HG03469 (cell line): ENCODE results near the gene PLXDC1.
"Not testable (repeated sequence)": the region's sequence is repeated elsewhere in the genome, so short reads cannot be mapped to it uniquely, and the experiment has no call there.

Source experiments
- ATAC-seq: cut with Tn5 transposase; IDR thresholded peaks from one replicate; pipeline ENCODE4 v1.9.1; 2021; ENCODE audit warnings: mild to moderate bottlenecking, moderate library complexity, moderate number of reproducible peaks; ENCODE audit not compliant: unreplicated experiment

PLXDC1 gene

DNA sequence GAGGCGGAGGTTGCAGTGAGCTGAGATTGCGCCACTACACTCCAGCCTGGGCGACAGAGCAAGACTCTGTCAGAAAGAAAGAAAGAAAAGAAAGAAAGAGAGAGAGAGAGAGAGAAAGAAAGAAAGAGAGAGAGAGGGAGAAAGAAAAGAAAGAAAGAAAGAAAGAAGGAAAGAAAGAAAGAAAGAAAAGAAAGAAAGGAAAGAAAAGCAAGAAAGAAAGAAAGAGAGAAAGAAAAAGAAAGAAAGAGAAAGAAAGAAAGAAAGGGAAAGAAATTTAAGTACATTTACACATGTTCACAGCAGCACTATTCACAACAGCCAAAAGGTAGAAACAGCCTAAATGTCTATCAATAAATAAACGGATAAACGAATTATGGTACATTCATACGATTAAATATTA lies 21.9 kb downstream of the PLXDC1 start:
- not testable (repeated sequence) for ATAC-seq

DNA sequence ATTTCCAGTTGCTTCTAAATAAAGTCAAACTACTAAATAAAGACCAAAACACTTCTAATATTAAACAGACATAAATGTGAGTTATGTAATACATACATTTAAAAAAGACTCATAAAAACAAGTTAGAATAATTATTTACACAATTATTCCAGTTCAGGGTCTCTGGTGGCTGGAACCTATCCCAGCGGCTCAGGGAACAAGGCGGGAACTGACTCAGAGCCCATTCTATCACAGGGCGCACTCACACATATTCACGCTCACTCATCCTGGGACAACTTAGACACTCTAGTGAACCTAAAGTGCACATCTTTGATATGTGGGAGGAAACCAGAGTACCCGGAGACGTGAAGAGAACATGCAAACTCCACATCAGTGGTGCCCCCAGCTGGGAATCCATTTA lies 25.0 kb downstream of the PLXDC1 start:
- ATAC-seq: no peak

DNA sequence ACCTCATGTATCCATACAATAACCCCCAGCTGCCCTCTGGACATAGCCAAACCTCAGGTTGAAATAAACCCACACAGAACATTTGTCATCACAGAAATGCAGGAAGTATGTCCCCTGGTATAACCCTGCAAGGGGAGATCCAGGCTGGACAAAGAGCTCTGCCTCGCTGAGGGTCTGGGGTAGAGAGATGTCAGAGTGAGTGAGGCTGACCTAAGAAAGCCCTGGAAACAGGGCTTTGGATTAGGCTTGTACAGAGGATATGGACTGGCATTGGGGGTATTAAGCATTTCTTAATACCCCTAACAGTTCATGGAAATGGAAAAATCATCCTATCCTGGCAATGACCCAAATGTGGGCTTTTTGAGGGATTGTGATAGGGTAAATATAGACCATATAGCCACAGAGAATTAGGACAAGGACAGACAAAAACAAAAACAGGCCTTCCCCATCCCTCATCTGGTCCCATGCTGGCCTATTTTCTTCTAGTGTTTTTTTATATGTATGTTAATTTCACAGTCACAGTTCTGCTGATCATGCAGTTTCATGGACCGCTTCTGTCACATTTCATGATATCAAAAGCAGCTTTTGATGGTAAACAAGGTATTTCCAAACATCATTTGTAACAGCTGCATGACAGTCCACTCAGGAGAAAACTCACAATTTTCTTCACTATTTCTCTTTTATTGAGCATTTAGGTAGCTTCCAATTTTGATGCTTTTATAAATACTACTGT lies 26.1 kb downstream of the PLXDC1 start:
- ATAC-seq: no peak

DNA sequence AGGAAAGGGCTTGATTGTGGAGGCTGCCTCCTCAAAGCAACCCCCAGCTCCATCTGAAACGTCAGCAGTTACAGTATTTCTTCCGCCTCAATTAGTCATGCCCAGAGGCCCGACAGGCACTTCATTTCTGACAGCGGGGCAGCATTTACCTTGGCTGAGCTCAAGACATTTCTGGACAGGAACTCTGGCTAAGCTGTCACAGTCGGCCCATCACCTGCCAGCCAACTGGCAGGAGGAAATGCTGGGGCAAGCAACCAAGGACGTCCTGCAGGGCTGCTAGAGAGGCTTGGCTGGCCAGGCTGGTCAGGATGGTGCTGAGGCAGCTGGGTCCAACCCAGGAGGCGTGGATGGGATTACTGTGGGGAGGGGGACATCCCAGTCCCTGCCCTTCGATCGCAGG lies 27.8 kb downstream of the PLXDC1 start:
- no peak for ATAC-seq

DNA sequence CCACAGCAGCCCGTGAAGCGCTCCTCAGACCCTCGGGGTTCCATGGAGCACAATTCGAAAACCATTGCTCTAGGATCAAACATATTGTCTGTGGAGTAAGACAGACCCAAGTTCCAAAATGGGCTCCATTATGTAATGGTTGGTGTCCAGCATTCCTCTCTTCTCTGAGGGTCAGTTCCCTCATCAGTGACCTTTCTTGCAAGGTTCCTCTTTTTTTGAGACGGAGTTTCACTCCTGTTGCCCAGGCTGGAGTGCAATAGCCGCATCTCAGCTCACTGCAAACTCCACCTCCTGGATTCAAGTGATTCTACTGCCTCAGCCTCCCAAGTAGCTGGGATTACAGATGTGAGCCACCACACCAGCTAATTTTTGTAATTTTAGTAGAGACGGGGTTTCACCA lies 28.4 kb downstream of the PLXDC1 start:
- ATAC-seq: no peak

DNA sequence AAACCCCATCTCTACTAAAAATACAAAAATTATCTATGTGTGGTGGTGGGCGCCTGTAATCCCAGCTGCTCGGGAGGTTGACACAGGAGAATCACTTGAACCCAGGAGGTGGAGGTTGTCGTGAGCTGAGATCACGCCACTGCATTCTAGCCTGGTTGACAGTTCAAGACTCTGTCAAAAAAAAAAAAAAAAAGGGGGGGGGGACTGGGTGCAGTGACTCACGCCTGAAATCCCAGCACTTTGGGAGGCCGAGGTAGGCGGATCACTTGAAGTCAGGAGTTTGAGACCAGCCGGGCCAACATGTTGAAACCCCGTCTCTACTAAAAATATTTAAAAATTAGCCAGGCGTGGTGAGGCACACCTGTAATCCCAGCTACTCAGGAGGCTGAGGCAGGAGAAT lies 29.5 kb downstream of the PLXDC1 start:
- not testable (repeated sequence) for ATAC-seq

DNA sequence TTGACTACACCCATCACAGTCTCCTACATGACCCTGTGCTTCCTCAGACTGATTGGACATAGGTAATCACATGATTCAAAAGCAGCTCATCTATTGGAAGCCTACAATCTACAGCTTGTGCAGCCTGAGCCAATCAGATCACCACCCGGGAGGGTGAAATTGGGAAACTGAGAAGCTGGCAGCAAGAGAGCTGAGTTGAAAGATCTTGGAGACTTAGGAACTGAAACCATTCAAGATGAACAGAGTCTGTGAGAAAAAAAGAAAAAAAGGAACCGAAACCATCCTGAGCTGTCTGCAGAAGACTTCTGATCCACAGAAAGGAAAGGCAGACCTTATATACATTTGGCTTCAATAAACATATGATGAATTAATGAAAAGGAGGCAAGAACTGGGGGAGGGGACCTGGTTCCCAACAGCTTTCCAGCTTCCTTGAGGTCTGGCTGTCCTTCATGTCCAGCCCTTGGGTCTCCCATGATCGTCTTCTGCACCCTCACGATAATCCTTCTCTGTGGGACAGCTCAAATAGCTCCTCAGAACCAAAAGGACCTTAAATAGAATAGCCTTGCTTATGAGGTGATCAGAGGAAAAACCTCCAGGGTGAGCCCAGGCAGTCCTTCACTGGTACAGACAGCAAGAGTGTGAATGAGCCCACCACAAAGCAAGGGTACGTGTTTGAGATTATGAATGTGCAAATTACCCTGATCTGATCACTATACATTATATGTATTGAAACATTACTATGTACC lies 32.6 kb downstream of the PLXDC1 start:
- no peak for ATAC-seq

DNA sequence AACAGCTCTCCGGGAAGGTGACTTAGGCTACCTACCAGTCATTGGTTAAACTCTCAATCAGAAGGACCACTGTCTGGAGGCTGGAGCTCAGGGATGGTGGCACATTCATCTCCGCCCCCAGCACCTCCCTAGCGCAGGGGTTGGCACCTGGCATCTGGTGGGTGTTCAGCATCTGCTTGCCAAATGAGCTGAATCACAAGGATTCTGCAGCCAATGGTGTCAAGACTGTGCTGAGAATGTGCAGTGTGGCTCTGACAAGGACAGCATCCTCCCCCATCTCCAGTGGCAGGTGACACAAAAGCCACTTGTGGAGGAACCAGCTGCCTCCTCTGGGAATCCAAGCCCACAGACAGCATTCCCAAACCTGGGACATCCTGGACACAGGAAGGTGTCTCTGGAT lies 35.2 kb downstream of the PLXDC1 start:
- ATAC-seq: no peak

DNA sequence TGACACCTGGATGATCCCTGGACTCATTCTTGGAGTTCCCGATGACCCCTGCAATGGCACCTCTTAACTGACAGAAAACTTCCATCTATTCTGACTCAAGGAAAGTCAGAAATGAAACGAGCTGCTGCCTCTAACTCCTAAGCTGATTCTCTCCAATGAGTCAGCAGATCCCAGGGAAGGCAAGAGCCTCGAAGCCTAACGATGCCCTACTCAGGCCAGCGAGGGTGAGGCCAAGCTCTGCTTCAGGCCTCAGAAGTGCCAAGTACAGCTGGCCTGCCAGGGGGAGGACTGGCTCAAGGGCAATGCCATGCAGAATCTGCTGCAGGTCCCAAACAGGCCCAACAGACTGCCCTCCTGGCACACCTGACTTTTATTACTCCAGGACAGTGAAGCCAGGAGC lies 36.3 kb downstream of the PLXDC1 start:
- no peak for ATAC-seq

DNA sequence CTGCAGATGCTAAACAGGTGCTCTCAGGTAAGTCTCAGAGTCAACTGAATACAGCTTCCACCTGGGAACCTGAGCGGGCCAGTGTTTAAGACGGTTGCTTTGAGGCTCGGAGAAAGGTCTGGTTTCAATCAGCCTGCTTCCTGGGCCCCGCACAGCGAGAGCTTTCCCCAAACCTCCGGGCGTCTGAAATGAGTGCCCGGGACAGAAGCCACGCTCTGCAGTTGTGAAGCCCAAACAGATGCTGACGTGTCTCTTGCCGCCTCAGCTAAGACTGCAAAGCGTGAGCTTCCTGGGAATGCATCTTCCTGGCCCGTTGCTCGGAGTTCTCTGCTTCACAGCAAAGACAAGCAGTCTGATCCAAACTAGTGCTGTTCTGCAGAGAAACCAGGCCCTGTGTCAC lies 36.7 kb downstream of the PLXDC1 start:
- ATAC-seq: no peak

DNA sequence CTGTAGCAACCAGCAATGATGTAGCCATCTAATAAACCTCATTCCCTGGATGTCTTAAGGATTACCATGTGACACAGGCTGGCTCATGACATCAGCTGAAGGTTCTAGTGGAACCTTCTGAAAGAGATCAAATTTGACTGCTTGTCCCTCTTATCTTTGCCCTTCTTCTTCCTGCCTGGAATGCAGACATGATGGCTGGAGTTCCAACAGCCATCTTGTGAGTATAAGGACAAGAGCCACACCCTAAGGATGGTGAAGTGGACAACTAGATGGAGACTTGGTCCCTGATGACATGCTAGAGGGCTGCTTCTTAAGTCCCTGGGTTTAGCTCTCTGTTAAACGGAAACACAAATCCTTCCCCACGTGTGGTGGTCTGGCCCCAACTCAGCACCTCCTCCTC lies 37.6 kb downstream of the PLXDC1 start:
- no peak for ATAC-seq

DNA sequence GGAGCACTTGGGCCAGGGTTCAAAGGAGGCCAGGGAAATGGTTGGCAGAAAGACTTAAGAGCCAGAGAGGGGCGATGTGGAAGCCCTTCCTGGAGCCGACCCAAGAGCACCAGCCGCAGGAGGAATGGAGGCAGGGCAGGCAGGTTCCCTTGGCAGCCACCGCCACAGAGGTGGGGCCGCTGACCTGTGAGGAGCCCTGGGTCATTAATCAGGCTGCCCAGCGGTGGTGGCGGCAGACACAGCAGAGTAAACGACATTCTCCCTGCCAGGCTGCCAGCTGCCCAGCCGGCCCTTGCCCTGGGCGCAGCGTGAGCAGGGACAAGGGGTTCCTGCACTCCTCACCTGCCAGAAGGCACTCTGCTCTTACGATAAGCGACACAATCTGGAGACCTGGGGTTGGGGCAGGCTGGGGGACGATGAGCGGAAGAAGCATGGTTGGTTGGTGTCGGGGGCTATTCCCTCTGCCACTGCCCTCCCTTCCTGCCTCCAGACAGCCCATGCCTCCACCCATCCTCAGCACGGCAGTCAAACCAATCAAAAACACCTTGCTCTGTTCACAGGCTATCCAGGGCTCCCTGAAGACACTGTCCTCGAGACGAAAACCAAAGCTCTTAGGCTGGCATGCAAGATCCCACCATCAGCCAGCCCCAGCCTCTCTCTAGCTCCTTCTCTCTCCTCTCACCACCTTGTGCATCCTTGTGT lies 40.9 kb downstream of the PLXDC1 start:
- no peak for ATAC-seq

DNA sequence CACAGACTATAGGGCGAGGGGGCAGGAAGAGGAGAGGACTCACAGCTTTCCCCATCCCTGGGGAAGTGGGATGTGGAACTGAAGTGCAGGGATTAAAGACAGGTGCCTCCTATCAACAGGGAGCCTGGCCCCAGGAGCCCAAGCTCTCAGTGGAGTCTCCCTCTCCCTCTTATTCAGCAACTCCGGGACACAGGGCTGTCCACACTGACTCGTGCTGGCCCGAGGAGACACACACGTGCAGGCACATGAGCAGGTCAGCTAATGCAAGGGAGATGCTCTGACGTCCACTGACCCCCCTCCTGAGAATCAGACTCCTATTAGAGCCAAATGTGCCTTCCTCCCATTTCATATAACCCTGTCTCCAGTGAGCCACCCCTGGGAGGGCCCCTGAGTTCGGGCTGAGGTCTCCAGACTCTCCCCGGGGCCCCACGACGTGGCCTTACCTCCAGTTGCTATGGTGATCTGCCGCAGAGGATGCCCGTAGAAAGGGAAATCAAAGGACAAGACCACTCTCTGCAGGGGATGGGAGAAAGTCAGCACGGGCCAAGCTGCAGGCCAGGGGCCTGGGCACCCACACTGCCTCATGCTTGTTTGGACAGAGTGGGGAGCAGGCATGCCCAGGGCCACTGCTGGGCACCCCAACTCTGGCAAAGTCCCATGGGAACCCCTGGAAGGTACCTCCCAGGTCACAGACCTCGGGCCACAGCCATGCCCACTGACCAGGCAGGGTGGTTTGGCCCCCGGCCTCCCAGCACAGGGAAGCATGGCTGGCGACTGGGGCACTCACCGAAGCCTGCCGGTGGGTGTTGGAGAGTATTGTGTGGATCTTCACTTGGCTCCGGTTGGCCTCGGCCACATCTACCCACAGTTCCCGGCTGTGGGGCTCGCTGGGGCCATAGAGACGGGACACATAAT lies 42.7 kb downstream of the PLXDC1 start:
- no peak for ATAC-seq

DNA sequence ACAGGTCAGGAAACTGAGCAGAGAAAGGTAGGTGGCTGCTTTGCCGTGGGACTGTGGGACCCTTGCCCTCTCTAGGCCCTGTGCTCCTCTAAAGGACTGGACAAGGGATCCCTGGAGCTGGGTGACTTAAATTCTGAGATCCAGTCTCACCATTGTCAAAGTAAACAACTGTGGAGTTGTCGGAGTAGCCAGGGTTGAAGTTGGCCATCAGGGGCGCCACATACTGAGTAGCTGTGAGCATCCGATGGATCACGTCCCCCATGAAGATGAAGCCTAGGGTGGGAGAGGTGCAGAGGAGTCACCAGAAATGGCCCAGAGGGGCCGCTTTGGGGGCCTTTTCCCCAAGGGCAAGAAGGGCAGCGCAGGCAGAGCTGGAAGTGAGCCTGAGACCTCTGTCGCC lies 43.5 kb downstream of the PLXDC1 start:
- ATAC-seq: no peak

DNA sequence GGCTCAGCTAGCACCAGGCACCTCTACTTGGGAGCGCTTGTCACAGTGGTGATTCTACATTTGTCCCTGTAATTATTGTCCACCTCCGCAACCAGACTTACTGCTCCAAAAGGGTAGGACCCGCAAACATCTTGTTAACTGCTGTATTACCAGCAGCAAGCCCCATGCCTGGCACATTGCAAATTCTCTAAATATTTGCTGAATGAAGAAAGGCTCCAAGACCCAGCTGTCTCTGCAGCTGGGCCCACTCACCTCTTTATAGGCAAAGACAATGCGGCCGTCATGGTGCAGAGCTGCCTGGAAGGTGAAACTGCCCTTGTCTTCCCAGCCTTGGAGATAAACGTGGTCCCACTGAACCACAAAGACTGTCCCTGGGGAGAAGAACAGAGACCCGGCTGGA lies 44.3 kb downstream of the PLXDC1 start:
- ATAC-seq: no peak

DNA sequence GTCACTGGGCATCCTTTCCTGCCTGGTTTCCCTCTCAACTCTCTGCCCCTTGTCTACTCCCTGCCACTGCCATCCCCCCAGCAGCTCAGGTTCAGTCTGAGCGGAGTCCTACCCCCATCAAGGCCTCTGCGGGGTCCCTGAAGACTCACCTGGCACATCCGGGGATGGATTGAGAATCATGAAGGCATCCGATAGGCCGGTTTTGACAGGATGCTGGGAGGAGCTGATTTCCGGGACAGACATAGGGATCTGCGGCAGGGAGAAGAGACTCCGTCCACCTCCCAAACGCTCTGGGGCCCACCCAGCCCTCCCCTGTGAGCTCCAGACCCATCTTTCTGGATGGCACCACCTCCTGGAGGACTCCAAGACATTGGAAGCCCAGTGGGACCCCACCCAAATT lies 45.7 kb downstream of the PLXDC1 start:
- ATAC-seq: no peak

DNA sequence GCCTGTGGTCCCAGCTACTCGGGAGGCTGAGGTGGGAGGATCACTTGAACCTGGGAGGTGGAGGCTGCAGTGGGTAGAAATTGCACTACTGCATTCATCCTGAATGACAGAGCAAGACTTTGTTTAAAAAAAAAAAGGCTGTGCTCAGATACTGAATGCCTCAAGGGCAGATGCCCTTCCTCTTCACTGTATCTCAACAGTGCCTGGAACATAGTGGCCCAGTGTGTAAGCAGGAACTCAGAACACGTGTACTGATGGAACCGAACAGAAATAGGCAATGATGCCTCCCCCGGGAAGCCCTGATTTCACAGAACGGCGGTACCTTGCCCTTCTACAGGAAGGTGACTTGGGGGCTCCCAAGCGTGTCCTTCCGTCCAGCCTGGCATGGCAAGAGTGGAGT lies 46.8 kb downstream of the PLXDC1 start:
- no peak for ATAC-seq

DNA sequence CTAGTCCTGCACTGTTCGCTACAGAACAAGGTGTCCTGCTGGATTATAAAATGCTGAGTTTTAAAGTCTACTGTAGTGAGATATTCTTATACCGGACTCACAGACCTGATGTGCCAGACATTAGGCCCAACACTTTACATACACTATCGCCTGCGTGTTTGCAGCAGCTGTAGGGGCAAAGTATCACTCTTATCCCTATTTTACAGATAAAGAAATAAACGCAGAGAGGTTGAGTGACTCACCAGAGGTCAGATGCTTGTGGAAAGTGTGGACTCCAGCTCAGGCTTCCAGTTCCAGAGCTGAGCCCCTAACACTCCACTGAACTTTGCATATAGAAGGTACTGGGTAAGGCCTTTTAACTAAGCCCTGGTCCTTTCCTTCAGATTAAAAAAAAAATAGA lies 47.4 kb downstream of the PLXDC1 start:
- no peak for ATAC-seq

DNA sequence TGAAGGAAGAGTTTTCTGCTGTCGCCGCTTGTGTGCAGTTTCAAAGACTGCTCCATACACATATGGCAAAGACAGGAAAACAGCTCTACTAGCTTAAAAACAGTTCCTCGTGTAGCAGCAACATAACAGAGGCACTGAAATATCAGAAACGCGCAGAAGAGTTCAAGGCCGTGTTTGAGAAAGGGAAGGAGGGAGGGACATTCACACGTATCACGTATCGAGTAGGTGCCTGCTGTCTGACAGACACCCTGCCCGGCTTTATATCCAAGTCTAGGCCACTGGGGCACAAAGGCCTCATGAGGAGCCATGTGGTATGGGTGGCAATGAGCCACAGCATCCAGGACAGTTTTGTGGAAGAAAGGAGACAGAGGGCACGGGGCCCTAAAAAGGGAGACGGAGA lies 50.3 kb downstream of the PLXDC1 start:
- no peak for ATAC-seq

DNA sequence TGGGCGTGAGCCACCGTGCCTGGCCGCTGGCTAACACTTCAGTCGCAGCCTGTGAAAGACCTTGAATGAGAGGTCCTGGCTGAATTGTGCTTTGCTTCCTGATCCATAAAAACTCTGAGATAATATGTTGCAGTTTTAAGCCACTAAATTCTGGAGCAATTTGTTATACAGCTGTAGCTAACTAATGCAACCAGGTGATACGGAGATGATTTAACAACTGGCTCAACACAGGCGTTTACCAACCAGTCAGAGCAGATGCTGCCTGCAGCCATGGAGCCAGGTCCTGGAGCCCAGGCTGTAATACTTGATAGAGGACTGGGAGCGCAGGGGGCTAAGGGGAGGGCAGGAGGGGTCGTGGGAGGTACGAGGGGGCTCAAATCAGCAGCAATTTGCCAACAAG lies 50.9 kb downstream of the PLXDC1 start:
- ATAC-seq: no peak
